Activated gamma-delta T cell treated with anti-CD3 and anti-CD28 coated beads, Interleukin-2, amount 50 U/mL, for 16 hours (primary cell): ENCODE data around the gene HHATL.

Source experiments
- DNase-seq: peaks from one replicate; pipeline ENCODE4 v3.0.0-alpha.2; 2020; ENCODE audit warnings: low read depth

HHATL gene

DNA sequence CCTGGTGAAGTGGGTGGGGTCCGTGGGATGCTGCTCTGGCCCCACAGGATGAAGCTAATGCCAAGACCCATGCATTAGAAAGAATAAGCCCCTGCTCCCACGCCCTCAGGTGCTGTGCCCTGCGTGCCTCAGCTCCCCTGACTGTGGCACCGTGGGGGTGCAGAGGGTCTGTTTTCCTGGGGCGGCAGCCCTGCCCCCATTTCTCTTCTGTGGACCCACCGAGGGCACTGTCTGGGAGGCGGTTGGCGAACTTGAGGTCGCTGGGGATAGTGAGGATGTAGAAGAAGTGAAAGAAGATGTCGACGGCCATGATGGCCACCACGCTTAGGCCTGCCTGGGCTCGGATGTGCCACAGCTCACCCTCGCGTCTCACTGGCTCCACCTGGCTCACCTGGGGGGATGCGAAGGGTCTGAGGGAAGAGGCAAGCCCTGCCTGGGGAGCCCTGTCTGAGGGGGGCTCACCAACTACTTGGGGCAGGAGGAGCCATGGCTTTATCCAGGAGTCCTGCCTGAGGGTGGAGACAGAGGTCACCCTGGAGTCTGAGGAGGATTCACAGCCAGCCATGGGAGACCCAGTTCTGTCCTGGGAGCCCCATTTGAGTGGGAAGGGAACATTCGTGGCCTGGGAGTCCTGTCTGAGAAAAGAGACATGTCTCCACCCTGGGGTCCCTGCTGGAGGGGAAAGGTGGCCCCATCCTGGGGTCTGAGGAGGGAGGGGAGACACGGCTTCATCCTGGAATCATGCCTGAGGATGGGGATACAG is 5.1 kb downstream of the HHATL start:
- DNase-seq, result no peak

DNA sequence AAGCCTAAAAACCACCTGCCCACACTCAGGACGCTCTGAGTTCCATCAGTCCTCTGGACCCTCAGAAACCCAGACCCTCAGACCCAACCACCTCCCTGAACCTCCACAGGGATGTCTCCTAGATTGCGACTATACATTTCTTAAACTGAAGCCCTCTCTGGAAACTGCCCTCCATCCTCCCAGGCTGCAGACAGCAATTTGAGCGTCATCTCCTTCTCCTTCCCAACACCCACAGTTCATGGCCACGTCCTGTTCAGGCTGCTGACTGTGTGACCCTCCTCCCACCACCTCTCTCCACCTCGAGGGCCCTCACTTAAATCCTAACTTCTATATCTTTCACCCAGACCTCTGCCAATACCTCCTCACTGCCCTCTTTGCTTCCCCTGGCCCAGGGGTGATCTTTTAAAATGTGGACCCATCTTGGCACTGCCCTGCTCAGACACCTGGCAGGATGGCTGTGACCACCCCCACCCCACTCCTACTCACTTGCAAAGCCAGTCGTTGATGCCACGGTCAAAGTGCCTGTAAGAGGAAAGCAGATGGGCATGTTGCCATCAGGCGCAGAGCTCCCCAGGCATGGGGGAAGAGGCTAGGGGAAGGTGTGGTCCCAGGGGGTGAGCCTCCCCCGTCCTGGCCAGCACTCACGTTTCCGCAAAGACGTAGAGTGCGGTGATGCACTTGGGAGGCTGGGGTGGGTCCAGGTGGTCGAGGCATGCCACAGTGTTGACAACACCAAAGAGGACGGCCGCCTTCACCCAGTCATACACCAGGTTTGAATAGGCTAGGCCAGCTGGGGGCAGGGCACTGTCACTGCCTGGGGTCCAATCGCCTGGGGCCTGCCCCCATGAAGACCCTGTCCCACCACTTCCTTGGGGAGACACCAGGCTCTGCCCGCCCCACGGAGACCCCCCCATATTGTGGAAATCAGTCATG is 6.0 kb downstream of the HHATL start:
- DNase-seq, result no peak

DNA sequence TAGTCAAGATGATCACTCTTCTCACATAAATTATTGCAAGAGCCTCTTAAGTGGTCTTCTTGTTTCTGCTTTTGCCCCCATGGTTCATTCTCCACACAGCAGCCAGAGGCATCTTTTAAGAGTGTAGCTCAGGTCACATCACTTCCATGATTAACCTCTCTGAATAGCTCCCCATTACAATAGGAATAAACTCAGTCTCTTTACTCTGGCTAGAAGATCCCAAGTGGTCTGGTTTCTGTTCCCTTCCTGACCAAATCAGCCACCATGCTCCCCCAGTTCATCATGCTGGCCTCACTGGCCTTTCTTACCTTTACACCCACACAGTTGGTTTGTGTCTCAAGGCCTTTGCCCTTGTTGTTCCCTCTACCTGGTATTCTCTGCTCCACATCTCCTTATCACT is 8.2 kb downstream of the HHATL start:
- DNase-seq, result no peak

DNA sequence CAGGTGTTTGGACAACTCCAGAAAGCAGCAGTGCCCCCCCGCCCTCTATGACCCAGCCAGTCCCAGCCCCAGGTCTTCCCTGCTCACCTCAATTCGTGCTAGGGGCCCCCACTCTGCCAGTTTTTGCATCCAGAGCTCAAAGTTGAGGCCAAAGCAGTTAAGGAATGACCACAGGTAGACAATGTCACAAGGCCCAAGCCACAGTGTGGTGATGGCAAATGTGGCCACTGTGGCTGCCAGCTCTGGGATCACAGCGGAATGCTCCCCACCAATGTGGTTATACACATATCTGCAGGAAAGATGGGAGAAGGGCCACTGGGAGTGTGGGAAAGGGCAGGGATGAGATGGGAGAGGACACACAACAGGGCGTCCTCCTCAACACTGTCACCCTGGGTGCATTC is 9.1 kb downstream of the HHATL start:
- no peak for DNase-seq

DNA sequence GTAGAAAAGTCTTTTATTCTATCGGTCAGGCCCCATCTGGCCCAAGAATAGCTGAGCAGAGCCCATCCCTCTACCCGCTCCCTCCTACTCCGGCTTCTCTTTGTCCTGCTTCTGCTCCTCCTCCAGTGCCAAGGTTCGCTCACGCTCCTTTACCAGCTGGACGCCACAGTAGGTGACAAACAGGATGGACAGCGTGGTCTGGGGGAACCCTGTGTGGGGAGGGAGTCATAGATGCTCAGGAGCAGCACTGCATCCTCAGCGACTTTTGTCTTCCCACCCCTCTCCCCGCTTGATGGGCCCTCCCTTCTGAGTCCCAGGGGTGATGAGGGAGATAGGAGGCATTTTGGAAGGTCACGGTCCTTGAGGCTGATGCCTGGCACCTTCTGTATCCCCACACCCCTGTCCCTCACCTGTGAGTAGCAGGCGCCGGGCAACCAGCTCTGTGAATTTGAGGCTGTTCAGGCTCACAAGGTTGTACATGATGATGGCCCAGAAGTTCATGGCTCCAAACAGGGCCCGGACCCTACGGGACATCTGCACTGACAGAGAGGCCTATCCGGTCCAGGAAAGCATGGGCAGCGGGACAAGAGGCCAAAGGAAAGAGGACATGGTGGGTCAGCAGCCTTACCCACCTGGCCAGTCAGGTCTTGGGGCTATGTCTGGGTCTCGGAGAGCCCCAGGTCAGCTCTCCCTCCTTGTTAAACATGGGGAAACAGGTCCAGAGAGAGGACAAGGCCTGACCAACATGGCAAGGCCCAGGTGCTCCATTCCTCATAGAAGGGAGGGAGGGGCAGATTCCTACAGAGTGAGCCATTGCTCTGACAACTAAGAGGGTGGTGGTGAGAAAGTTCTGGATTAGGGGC is 9.7 kb downstream of the HHATL start:
- no peak for DNase-seq

DNA sequence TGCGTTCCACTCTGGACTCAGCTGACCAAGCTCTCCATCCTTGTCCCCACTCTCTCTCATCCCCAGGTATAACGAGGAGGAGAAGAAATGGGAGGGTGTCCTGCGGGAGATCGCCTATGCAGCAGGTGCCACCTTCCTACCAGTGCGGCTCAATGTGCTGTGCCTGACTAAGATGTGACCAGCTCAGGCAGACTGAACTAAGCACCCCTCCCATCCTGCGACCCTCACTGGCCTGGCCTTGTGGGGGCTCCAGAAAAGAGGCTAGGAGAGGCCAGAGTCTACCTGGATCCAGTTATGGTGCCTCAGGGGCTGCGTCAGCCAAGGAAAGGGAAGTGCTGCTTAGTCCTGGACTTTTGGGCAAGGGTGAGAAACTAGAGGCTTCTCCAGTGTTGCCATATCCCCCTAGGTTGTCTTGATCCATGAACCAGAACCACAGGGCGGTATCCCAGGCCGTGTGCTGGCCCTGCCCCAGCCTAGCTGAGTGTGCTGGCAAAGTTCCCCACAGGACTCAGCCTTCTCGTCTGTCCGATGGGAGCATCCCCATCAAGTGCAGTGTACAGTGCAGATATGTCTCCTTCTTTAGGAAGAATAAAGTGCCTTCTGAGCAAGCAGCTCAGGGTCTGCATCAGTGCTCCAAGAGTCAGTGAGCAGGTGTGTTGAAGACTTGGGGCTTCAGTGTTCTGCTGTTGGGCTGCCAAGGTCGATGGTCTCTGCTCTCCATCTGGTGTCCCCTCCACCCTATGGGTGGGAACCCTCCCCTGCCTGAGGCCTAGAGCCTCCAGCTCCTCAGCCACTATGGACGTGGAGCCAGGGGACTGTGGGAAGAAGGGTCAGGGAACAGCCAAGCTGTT is 10.6 kb downstream of the HHATL start:
- DNase-seq, result no peak

DNA sequence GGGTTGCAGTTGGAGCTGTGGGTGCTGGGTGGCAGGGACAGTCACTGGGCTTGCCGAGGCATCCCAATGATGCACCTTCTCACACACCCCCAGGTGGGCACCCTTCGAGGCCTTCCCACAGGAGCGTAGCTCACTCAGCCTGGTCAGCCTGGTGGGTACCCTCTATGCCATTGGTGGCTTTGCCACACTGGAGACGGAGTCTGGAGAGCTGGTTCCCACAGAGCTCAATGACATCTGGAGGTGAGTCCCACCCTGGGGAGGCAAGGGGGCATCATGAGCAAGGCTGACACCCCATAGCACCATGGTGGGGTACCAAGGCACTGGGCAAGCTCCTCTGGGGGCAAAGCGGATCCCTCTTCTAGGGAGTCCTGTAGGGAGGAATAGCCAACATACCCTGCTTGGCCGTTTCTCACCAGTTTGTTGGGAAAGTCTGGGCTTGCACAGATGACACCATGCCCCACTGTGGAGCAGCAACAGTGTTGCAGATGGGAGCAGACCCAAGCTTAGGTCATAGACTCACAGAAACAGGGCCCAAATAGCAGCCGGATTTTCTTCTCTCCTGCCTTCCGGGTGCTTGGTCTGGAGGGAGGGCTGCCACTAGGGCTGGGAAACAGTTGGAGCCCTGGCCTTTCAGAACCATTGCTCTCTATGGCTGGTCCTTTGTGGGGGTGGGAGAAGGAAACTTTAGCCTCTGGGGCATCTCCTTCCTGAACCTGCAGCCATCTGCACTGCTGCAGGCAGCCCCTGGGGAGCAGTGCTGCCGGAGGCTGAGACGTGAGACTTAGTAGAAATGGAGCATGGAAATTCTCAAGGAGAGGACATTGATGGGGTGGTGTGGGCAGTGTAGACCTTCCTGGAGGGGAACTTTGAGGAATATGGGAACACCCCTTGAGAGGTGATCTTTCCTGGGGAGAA is 11.6 kb downstream of the HHATL start:
- no peak for DNase-seq

DNA sequence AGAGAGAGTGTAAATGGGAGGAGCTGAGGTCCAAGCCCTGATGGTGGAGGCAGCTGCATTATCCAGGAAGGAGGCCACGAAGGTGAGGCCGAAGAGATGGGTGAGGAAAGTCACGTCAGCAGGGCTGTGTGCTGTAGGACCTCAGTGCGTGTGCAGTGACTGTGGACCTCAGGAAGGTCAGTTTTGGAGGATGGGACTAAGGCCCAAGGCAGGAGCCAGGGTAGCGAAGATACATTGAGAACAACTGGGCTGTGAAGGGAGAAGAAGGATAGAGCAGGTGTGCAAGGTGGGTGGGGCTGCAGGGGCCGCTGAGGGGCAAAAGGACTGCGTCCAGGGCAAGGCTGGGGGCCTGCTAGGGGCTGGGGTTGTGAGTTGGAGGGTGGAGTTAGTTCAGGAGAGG is 12.4 kb downstream of the HHATL start:
- DNase-seq, result no peak

DNA sequence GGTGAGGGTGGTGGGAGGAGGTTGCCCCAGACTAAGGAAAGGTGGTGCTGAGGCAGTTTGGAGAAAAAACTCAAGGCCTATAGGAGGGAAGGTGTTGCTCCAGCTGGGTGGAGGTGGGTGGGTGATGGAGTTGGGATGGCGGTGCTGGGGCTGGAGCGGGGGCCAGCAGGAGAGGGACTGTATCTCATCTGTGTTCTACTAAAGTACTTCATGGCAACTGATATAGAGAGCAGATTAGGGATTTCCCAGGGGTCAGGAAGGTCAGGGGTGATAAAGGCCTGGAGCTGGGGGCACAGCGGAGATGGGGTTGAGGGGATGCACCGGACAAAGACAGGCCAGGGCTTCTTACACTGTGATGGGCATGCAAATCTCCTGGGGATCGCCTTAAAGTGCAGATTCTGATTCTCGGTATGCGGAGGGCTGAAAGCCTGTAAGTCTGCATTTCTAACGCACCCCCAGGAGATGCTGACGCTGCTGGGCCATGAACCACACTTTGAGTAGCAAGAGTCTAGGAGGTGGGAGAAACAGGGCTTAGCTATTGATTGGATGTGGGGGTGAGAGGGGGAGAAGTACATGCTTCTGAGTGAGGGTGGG is 13.1 kb downstream of the HHATL start:
- DNase-seq, result no peak

DNA sequence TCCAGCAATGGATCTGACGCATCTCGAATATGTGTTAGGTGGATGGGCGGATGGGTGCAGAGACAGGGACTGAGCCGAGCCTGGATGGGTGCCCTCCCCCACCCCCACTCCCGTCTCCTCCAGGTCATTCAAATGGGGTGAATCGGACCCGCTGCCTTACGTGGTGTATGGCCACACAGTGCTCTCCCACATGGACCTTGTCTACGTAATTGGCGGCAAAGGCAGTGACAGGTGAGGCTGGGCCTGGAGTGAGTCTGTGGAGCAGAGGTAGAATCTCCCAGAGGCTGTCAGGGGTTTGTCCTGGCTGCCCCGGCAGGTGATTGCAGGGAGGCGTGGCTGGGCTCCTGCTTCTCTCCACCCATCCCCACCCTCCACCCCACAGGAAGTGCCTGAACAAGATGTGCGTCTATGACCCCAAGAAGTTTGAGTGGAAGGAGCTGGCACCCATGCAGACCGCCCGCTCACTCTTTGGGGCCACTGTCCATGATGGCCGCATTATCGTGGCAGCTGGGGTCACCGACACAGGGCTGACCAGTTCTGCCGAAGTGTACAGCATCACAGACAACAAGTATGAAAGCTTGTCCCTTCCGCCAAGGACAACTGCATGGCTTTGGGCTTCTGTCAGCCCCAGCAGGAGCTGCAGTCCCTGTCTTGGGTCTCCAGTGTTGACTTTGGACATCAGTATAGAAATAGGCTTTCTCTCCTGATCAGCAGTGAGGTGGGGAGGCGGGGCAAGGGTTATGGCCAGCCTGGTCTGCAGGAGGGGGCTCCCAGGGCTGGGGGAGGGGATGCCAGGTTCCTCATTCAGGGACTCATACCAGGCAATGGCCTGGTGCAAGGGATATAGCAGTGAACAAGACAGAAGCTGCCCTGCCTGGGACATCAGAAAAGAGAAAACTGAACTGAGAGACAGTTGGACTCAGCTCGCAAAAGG is 13.8 kb downstream of the HHATL start:
- no peak for DNase-seq

DNA sequence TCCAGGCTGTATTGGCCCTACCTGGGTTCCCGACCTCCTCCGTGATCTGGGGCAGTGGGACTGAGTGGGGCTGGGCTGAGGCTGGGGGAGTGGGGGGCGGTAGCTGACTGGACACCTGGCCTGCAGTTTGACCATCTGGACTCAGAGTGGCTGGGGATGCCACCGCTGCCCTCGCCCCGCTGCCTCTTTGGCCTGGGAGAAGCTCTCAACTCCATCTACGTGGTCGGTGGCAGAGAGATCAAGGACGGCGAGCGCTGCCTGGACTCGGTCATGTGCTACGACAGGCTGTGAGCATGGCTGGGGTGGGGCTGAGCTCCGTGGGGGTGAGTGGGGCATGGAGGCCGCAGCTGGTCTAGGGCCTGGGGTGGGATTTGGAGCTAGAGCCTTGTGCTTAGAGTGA is 14.6 kb downstream of the HHATL start:
- no peak for DNase-seq

DNA sequence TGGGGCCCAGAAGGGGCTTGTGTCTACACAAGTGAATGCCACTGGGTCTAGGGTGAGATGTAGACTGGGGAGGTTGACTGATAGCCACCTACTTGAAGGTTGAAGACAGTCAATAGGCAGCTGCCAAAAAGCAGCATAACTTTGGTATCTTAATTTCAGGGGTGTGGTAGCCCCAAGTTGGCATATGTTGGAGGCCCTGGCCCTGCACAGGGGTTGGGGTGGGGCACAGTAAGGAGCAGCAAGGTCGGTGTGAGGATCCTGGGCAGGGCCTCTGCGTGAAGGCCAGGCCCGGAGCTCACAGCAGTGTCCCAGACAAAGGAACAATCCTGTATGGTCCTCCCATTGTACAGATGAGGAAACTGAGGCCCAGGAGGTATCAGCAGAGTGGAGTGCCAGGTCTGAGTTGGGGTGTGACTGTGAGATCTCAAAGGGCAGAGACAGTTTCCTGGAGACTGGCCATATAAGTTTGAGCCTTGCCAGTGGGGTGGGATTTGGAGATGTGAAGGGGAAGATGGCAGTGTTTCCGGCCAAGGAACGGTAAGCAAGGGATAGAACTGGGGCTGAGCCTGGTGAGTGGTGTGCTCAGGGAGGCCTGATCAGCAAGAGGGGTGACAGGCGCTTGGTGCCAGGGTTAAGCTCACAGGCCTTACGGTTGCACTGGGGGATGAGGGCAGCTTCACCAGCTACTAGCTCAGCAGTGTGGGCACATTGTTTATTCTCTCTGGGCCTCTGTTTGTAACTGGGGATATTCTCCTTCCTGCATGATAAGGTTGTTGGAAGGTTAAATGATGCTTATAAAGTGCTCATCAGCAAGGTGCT is 15.6 kb downstream of the HHATL start:
- DNase-seq, result no peak

DNA sequence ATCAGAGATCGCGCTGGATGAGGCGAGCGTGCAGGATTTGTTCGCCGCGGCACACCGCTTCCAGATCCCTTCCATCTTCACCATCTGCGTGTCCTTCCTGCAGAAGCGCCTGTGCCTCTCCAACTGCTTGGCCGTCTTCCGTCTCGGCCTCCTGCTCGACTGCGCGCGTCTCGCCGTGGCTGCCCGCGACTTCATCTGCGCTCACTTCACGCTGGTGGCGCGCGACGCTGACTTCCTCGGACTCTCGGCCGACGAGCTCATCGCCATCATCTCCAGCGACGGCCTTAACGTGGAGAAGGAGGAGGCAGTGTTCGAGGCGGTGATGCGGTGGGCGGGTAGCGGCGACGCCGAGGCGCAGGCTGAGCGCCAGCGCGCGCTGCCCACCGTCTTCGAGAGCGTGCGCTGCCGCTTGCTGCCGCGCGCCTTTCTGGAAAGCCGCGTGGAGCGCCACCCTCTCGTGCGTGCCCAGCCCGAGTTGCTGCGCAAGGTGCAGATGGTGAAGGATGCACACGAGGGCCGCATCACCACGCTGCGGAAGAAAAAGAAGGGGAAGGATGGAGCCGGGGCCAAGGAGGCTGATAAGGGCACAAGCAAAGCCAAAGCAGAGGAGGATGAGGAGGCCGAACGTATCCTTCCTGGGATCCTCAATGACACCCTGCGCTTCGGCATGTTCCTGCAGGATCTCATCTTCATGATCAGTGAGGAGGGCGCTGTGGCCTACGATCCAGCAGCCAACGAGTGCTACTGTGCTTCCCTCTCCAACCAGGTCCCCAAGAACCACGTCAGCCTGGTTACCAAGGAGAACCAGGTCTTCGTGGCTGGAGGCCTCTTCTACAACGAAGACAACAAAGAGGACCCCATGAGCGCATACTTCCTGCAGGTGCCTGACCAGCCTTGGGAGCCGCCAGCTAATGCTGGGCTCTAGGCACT is 16.4 kb downstream of the HHATL start:
- DNase-seq, result no peak

DNA sequence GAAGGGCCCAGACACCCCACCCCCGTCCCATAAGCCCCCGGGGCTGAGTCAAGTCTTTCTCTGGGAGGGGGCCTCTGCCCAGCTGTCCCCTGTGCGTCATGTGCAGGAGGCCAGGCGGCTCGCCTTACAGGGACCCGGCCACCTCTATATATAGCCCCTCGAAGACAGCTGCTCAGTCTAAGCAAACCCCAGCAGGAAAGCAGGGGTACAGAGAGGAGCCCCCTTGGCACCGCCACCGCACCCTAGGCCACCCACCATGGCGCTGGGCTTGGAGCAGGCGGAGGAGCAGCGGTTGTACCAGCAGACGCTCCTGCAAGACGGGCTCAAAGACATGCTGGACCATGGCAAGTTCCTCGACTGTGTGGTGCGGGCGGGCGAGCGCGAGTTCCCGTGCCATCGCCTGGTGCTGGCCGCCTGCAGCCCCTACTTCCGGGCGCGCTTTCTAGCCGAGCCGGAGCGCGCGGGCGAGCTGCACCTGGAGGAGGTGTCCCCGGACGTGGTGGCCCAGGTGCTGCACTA is 17.2 kb downstream of the HHATL start, which contains the start of gene KLHL40:
Gene KLHL40 (plus strand): TSS at position 175 of the 519 bp plus-strand sequence. CDS start 82 bp downstream, at position 257.
- DNase-seq, result no peak

DNA sequence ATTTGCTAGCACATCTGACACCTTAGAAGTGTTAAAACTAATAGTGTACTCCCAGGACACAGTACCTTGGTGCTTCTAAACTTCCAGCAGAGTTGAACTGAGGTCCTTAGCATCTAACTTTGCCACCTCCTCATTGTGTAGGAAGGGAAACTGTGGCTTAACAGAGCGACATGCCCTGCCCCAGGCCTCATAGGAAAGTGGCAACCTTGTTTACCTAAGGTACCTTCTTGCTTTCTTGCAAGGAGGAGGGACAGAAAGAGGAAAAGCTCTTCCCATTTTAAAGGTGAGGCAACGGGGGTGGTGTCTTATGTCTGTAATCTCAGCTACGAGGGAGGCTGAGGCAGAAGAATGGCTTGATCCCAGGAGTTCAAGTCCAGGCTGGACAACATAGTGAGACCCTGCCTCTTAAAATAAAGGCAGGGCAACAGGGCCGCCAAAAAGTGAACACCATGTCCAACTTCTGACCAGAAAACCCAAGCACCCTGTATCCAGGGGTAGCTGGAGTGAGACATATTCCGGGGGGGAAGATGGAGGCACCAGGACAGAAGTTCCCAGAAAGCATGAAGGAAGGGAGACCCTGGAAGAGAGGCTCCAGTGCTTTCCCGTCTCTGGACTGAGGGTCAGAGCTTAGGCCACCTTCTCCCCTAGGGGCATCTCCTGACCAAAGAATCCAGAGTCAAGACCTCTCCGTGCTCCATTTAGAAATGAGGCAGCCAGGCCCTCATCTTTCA is 17.8 kb downstream of the HHATL start:
- no peak for DNase-seq
